Measurements from ENCODE around the gene DNMT3A.

Gene DNMT3A

GRCh38 chr2:25254961-25255360 lies 86.8 kb downstream of the DNMT3A start:
- no peak for FAIRE-seq

- no peak for FAIRE-seq
Observed at GRCh38 chr2:25253153-25253626, 88.5 kb downstream of the DNMT3A start.

- FAIRE-seq, result no peak
Observed at GRCh38 chr2:25252291-25253152, 89.2 kb downstream of the DNMT3A start.

- no peak for FAIRE-seq
Observed at GRCh38 chr2:25251422-25252273, 90.1 kb downstream of the DNMT3A start.

- no peak for FAIRE-seq
Observed at GRCh38 chr2:25251071-25251421, 90.7 kb downstream of the DNMT3A start.

GRCh38 chr2:25250331-25251070 lies 91.2 kb downstream of the DNMT3A start:
- FAIRE-seq, result no peak

GRCh38 chr2:25249785-25250184 lies 91.9 kb downstream of the DNMT3A start:
- no peak for FAIRE-seq

- no peak for FAIRE-seq
Observed at GRCh38 chr2:25247792-25248512, 93.8 kb downstream of the DNMT3A start.

- FAIRE-seq, result no peak
Observed at GRCh38 chr2:25246558-25247290, 95.0 kb downstream of the DNMT3A start.

GRCh38 chr2:25246001-25246400 lies 95.7 kb downstream of the DNMT3A start:
- FAIRE-seq, result no peak

GRCh38 chr2:25245141-25245540 lies 96.6 kb downstream of the DNMT3A start:
- FAIRE-seq, result no peak

GRCh38 chr2:25243995-25244394 lies 97.7 kb downstream of the DNMT3A start:
- no peak for FAIRE-seq

GRCh38 chr2:25241452-25241851 lies 100.3 kb downstream of the DNMT3A start:
- no peak for FAIRE-seq

GRCh38 chr2:25240636-25241035 lies 101.1 kb downstream of the DNMT3A start:
- FAIRE-seq, result no peak

- no peak for FAIRE-seq
Observed at GRCh38 chr2:25238920-25239319, 102.8 kb downstream of the DNMT3A start.

GRCh38 chr2:25237764-25238163 lies 104.0 kb downstream of the DNMT3A start:
- no peak for FAIRE-seq

- no peak for FAIRE-seq
Observed at GRCh38 chr2:25236736-25237135, 105.0 kb downstream of the DNMT3A start.

GRCh38 chr2:25234738-25235137 lies 107.0 kb downstream of the DNMT3A start:
- no peak for FAIRE-seq

- FAIRE-seq, result no peak
Observed at GRCh38 chr2:25233916-25234605, 107.7 kb downstream of the DNMT3A start.

- no peak for FAIRE-seq
Observed at GRCh38 chr2:25232248-25232825, 109.4 kb downstream of the DNMT3A start.

- no peak for FAIRE-seq
Observed at GRCh38 chr2:25230948-25231311, 110.8 kb downstream of the DNMT3A start.
